ENCODE results near the gene SLC35B2.

DNA sequence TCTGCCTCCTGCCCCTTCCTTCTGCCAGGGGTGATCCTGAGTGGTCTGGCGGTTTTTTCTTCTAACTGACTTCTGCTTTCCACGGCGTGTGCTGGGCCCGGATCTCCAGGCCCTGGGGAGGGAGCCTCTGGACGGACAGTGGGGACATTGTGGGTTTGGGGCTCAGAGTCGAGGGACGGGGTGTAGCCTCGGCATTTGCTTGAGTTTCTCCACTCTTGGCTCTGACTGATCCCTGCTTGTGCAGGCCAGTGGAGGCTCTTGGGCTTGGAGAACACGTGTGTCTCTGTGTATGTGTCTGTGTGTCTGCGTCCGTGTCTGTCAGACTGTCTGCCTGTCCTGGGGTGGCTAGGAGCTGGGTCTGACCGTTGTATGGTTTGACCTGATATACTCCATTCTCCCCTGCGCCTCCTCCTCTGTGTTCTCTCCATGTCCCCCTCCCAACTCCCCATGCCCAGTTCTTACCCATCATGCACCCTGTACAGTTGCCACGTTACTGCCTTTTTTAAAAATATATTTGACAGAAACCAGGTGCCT, 23.7 kb downstream of the SLC35B2 start:
- no peak for TF ChIP-seq POLR2AphosphoS5 (IDR thresholded peaks at IDR 0.05)
- TF ChIP-seq, protein P1, sequence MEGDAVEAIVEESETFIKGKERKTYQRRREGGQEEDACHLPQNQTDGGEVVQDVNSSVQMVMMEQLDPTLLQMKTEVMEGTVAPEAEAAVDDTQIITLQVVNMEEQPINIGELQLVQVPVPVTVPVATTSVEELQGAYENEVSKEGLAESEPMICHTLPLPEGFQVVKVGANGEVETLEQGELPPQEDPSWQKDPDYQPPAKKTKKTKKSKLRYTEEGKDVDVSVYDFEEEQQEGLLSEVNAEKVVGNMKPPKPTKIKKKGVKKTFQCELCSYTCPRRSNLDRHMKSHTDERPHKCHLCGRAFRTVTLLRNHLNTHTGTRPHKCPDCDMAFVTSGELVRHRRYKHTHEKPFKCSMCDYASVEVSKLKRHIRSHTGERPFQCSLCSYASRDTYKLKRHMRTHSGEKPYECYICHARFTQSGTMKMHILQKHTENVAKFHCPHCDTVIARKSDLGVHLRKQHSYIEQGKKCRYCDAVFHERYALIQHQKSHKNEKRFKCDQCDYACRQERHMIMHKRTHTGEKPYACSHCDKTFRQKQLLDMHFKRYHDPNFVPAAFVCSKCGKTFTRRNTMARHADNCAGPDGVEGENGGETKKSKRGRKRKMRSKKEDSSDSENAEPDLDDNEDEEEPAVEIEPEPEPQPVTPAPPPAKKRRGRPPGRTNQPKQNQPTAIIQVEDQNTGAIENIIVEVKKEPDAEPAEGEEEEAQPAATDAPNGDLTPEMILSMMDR (IDR thresholded peaks at IDR 0.05 in 8 of 11, conservative IDR thresholded peaks at IDR 0.05 in 3 of 11) = no peak

Data from spleen (tissue), 7 donors.